NCI-H510A treated with DMSO at 0.1 percent for 48 hours (cell line): ENCODE measurements around the gene PSD2.

ENCODE experiments used
- DNase-seq: peaks from one replicate; lab custom pipeline; 2025; lab: John Stamatoyannopoulos, UW

PSD2 gene

DNA sequence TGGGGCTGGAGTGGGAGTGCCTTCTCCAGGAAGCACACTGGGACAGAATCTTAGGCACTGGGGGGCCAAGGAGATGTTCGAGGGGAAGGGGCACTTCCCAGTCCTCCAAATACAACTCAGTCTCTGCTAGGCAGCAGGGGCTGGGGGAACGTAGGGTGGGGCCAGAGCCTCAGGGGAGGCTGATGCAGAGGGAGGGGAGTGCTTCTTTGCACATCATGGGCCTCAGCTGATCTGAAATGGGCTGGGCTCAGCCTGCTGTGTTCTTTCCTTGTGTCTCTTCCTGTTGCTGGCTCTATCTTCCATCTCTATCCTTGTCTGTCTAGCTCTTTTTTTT lies 15.6 kb downstream of the PSD2 start:
- no peak for DNase-seq

DNA sequence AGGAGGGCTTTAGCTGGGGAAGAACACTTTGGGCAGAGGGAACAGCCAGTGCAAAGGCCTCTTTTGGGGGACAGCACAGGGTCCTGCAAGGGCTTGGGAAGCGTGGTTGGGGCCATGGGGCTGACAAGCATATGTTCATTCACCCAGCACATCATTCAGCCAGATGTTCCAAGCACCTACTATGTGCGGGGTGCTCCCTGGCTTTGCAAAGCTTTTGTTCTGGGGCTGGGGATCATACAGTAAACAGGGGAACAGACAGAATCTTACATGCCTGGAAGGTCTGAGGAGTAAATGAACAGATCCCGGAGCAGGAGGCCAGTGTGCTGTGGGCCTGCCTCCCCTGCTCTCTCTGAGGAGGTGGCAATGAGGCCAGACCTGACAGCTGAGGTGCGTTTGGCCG lies 16.7 kb downstream of the PSD2 start:
- DNase-seq: no peak

DNA sequence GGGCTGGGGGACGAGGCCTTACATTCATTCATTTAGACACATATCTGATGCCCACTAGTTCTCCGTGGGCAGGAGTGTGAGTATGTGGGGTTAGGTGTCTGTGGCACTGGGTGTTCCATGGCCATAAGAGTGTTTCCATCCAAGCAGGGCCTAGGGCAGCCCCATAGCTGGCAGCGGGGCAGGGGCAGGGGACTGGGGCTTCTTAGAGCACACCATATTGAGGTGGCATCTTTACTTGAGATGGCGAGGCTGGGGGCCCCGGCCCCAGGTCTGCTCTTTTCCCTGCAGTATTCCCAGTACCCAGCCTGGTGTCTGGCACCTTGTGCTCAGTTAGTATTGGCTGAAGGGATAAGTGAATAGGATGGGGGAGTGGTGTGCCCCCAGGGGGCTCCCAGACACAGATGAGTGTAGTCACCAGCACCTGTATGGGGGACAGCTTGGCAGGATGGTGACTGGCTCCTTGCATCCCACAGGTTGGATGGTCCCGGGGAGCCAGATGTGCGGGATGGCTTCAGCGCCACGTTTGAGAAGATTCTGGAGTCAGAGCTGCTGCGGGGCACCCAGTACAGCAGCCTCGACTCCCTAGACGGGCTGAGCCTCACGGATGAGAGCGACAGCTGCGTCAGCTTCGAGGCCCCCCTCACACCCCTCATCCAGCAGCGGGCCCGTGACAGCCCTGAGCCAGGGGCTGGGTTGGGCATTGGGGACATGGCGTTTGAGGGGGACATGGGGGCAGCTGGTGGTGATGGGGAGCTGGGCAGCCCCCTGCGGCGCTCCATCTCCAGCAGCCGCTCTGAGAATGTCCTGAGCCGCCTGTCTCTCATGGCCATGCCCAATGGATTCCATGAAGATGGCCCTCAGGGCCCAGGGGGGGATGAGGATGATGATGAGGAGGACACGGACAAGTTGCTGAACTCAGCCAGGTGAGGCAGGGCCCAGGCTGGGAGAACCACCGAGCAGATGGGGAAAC lies 17.5 kb downstream of the PSD2 start:
- DNase-seq: no peak

DNA sequence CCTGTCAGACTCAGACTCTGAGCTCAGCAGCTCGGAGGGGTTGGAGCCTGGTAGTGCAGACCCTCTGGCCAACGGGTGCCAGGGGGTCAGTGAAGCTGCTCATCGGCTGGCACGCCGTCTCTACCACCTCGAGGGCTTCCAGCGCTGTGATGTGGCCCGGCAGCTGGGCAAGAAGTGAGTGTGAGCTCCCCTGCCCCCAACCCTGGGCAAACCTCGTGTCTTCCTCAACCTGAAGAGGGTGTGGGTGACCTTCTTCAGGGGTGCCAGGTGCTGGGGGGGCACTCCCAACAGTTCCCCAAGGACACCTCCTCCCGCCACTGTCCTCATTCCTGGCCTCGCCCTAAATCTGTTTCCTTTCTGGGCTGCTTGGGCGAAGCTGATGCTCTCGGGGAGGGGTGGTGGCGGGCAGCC lies 18.6 kb downstream of the PSD2 start:
- no peak for DNase-seq

DNA sequence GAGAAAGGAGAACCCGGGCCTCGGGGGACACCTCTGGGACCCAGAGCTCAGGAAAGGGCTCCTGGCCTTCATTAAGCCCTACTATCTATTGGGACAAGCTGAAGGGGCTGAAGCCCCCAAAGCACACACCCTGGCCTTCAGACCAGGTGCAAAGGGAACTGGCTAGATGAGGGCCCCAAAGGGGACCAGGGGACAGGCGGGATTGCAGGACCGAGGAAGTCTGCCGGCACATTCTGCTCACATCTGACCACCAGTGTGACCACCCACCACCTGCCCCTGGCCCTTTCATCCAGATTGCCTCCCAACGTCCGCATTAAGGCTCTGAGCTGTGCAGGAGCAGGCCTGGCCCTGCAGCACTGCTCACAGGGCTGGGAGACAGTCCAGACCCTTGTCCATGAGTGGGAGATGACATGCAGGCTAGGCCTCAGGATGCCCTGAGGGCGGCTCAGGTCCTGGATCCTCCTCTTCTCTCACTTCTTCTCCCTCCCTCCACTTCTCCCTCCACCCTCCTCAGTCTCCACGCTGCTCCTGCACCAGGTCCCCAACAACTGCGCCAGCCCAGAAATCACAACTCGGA lies 19.2 kb downstream of the PSD2 start:
- no peak for DNase-seq

DNA sequence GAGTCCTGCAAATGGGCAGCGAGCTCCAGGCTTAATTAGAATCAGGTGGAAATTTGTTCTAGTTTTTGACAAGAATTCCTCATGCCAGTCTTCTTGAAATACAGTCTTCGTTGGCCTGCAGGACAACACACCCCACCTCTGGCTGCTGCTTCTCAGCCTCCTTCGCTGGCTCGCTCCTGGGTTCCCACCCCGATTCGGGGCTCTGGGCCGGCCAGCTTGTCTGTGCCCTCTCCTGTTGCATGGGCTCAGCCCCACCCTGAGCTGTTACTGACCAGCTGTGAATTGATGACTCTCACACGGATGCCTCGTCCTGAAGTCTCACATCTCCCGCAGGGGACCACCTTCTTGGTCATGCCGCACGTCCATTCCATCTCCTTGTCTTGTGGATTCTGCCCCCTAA lies 21.0 kb downstream of the PSD2 start:
- DNase-seq: no peak

DNA sequence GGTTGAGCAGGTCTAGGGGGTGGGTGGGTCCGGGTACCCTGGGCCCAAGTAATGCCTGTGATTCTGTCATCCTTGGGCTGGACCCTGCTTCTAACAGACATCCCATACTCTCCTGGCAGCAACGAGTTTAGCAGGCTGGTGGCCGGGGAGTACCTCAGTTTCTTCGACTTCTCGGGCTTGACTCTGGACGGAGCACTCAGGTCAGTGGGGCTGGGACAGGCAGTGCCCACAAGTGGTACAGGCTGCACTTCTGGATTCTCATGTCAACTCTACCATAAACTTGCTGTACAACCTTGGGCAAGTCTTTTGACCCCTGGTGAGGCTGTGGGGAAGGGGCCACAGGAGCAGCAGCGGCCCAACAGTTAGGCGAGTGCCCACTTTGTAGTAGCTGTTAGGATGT lies 21.8 kb downstream of the PSD2 start:
- no peak for DNase-seq

DNA sequence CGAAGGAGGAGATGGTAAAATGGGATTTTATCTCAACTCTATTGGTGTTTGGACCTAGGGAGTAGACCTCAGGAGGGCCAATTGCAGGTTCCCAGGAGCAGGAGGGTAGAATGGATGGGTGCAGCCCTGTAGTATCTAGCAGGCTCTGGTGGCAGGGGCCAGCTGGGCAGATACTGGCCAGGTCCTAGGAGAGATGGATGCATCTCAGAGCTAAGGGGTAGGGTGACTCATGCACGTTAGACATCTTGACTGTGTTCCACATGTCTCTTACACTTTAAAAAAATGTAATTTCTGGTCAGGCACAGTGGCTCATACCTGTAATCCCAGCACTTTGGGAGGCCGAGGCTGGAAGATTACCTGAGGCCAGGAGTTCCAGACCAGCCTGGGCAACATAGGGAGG lies 22.4 kb downstream of the PSD2 start:
- DNase-seq: no peak

DNA sequence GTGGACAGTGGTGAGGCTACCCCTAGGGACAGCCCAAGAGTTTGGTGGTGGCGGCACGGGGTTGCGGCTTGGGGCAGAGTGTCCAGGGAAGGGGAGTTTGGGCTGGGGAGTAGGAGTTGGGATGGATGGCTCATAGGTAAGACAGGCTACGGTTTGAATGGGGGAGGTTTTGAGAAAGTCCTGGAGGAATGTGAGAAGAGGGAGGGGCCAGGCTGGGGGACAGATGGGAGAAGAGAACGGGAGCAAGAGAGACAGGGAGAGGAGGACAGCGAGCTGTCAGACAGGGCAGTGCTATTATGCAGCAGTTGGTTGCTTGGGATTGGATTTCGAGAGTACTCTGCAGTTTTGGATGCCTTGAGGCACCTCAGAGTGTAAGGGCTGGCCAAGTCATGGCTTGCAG lies 24.5 kb downstream of the PSD2 start:
- no peak for DNase-seq

DNA sequence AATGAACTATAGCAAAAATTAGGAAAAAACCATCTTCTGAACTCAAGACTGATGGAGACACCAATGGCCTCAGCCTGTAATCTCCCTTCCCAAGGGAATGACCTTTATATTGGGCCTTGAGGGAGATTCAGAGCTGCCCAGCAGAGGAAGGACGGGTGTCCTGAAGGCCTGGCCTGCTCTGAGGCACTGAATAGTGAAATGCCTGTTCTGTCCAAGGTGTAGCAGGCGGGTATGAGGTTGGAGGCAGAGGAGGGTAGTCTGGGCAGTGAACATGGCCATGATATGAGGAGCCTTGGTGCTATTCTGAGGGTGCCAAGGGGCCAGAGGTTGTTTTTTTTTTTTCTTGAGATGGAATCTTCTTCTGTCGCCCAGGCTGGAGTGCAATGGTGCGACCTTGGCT lies 25.0 kb downstream of the PSD2 start:
- DNase-seq: no peak

DNA sequence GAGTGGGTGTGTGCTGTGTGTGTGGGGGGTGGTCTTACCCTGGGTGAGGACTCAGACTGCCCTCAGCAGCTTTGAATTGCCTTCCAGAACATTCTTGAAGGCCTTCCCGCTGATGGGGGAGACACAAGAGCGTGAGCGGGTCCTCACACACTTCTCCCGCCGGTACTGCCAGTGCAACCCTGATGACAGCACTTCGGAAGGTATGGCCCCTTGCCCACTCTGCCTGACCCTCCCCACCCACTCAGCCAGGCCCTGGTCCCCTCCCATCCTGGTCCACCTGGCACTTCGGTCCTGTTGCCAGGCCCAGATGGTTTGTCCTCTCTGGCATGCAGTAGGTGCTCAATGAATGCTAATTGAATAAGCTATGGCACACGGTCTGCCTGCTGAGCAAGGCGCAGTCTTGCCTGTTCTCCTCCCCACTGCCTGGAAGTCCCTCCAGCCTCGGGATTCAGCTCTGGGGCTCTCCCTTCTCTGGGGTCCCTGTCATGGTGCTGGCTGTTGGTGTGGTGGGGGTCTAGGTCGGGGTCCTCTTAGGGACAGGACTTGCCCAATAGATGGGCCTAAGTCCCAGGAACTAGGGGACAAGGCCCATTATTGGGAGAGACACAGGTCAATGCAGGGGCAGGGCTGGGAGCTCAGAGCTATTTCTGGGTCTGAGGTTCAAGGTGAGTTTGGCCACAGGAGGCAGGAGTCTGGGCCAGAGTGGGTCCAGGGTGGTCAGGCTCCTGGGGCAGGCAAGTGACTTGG lies 26.4 kb downstream of the PSD2 start:
- no peak for DNase-seq

DNA sequence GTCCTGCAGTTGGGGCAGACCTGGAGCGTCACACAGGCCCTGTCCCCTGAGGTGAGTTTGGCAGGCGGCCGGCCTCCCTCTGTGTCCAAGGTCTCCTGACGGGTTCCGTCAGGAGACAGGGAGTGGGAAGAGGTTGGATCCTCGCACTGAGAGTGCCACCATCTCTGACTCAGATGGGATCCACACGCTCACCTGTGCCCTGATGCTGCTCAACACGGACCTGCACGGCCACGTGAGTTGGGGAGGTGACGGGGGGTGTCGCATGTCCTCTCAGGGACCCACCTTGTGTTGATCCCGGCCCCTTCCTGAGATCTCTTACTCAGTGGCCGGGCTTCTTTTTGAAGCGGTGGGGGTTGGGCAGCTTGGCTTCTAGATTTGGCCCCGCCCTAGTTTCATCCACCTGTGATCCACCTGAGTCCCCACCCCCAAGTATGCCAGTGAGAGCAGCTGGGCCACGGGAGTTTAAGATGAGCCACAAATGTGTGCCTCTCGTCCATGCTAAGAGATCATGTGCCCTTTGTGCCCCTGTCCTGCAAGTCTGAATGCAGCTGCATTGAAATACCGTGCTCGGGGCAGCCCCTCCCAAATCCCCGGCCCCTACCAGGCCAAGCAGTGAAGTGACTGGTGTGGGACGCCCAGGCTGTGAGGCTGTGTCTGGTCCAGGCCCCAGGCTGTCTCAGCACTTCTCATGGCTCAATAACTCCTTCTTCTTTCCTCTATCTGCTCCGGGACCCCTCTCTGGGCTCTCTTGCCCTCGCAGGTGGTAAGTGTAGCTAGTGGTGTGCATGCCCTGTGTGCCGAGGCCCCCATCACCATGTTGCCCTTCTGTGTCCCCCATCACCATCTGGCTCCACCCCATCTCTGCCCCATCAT lies 27.2 kb downstream of the PSD2 start:
- DNase-seq: no peak

DNA sequence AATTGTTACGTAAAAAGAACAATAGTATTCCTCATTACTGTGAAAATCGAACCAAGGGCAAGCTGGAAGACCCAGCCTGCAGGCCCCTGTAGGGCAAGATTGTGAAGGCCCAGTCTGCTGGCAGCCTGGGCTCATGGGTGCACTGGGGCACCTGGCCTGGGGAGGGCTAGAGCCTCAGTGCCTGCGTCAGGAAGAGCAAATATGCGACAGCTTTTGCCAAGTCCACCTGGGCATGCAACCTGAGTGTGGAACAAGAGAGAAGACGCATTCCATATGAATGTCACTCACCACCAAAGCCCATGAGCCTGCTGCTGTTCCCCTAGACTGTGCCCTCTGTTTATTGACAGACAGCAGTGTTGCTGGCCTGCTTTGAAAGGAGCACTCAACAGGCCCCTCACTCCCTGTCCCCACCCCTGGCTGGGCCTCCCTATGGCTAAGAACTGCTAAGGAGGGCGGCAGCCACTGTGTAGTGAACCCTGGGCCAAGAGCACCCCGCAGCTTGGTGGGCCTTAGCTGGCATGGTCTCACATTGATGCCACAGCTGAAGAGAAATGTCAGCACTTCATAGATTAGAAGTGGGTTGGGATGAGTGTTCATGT lies 28.2 kb downstream of the PSD2 start:
- no peak for DNase-seq

DNA sequence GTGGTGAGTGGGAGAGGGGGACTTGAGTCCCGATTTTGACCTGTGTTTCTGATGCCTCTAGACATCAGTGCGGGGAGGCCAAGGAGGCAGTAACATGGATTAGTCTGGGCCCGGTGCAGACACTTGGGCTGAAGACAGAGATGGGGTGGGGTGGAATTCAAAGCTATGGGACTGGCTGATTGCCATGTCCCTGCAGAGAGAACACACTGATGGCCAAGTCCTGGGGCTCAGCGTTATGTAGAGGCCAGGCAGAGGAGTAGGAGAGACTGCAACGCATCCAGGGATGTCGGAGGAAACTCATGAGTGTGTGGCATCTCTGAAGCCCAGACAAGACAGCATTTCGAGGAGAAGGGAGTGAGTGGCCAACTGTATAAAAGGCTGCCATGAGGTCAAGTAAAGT lies 30.1 kb downstream of the PSD2 start:
- DNase-seq: no peak

DNA sequence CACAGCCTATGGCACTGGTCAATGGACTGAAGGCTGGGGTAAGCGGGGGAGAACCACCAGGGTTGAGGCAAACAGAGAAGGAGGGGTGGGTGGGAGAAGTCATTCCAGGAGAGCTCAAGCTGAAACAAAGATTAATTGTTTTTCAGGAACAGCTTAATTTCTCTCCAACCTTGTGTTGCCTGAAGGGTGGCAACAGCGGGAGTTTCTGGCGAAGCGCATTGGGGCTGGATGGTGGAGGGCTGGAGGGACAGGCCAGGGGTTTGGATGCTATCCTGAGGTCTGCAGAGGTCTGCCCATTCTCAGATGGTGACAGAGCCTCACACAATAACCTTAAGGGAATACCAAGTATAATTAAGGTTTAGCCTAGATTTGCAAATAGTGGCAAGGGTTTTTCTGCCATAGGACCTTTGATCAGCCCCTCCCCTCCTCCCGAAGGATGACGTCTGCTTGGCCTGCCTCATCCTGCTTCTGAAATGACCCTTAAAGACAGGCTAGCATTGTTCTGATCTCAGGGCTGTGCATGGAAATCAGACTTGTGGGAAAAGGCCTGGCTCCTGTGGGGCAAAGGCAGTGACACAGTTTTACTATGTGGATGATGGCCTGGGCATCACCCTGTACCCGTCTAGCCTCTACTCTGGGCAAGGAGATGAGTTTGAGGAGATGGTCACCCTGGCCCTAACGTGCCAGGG lies 32.7 kb downstream of the PSD2 start:
- DNase-seq: no peak

DNA sequence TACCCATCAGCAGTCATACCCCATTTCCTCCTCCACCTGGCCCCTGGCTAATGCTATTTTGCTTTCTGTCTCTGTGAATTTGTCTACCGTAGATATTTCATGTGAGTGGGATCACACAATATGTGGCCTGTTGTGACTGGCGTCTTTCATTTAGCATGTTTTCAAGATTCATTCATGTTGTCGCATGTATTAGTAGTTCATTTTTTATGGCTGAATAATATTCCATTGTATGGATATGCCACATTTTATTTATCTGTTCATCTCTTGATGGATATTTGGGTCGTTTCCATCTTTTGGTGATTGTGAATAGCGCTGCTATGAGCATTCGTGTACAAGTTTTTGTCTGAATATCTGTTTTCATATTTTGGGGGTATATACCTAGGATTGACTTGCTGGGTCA lies 33.9 kb downstream of the PSD2 start:
- DNase-seq: no peak

DNA sequence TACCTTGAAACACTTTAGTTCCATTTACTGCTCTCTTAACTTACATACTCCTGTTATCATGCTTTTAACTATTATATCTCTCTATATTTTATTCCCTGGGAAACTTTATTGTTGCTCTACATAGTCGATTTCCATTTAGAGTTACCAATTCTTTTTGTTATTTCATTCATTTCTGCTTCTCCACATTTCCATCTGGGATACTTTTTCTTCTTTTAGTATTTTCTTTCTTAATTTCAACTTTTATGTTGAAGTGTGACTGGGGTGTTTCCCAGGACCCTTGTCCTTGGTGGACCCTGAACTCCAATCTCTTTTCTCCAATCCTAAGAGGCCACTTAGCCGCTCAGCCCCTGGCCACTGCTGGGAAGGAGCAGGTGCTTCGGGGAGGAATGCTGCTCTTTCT lies 36.0 kb downstream of the PSD2 start:
- DNase-seq: no peak

DNA sequence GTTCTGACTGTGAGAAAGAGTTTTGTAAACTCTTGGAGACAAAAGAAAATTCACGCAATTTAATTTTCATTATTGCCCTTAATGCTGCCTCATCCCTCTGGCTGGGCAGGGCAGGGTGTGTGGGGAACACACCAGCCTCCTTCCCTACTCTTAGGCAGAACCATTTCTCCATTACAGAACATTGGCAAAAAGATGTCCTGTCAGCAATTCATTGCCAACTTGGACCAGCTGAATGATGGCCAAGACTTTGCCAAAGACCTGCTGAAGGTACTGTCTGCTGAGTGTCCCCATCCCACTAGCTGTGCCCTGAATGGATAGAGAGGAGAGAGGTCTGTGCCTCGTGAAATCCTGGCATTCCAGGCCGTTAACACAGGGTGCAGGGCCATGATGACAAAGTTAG lies 37.9 kb downstream of the PSD2 start:
- no peak for DNase-seq

DNA sequence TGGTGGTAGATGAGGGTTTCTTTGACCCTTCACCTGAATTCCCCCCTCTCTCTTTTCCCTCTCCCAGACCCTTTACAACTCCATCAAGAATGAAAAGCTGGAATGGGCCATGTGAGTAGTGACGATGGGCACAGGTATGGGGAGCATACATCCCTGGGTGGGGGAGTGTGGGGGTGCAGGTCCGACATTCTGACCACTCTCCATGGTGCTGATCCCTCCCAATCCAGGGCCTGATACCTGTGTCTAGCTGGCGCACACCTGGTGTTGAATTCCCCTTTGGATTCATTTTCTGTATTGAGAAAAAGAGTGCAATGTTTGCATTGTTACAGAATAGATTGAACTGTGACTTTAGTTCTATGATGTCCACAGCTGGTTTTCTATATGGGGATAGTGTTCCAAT lies 40.0 kb downstream of the PSD2 start:
- DNase-seq: no peak

DNA sequence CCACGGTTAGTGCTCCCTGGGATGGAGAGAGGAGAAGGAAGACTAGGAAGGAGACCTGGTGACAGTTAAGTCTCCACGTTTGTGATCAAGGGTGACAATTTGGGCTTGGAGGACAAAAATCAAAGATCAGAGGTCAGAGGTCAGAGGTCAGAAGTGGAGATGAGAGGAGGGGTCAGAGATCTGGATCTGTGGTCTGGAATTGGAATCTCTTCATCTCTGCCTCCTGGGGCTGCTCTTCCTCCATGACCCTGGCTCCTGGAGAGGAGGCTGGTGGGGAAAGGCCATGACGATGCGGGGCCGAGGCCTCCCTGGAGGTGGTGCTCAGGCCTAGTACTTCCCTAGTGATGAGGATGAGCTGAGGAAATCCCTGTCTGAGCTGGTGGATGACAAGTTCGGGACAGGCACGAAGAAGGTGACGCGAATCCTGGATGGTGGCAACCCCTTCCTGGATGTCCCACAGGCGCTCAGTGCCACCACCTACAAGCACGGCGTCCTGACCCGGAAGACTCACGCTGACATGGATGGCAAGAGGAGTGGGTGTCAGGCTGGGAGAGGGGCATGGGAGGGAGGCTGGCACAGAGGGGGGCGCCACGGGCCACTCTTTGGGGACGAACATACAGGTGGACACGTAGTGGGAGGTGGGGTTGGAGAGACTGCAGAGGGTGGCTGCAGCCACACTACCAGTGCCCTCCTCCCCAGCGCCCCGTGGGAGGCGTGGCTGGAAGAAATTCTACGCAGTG lies 41.0 kb downstream of the PSD2 start:
- DNase-seq: no peak
